ENCODE results near the gene ZNF142.

DNA sequence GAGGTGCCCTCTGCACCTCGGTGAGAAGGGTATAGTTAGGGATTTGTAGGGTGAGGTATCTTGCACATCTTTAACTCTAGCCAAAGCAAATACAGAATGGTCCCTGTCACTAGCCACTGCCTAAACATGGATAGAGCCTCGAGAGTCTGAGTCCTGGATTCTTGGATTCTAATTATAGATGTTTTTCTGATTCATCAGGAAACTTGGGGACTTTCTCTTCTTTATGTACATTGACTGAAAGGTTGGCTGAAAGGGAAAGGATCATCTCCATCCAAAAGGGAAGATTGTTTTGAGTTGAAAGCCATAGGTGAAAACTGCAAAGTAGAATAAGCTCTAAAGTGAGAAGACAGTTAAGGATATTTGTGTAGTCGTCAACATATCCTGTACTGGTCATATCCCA, 20.6 kb upstream of the ZNF142 start:
- TF ChIP-seq, protein P1, sequence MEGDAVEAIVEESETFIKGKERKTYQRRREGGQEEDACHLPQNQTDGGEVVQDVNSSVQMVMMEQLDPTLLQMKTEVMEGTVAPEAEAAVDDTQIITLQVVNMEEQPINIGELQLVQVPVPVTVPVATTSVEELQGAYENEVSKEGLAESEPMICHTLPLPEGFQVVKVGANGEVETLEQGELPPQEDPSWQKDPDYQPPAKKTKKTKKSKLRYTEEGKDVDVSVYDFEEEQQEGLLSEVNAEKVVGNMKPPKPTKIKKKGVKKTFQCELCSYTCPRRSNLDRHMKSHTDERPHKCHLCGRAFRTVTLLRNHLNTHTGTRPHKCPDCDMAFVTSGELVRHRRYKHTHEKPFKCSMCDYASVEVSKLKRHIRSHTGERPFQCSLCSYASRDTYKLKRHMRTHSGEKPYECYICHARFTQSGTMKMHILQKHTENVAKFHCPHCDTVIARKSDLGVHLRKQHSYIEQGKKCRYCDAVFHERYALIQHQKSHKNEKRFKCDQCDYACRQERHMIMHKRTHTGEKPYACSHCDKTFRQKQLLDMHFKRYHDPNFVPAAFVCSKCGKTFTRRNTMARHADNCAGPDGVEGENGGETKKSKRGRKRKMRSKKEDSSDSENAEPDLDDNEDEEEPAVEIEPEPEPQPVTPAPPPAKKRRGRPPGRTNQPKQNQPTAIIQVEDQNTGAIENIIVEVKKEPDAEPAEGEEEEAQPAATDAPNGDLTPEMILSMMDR (IDR thresholded peaks at IDR 0.05): no peak
- TF ChIP-seq EP300 (IDR thresholded peaks at IDR 0.05): no peak
- no peak for TF ChIP-seq POLR2A (IDR thresholded peaks at IDR 0.05)
- no peak for TF ChIP-seq POLR2AphosphoS5 (IDR thresholded peaks at IDR 0.05)

Measured in suprapubic skin (tissue), 4 donors.